HG03039 (cell line): ENCODE results near the gene KCNIP3.
"Not testable (repeated sequence)": the region's sequence is repeated elsewhere in the genome, so short reads cannot be mapped to it uniquely, and the experiment has no call there.

Experiments
- ATAC-seq: cut with Tn5 transposase; IDR thresholded peaks from one replicate; pipeline ENCODE4 v1.9.1; 2021; ENCODE audit warnings: mild to moderate bottlenecking, moderate library complexity; ENCODE audit not compliant: unreplicated experiment

KCNIP3 gene

DNA sequence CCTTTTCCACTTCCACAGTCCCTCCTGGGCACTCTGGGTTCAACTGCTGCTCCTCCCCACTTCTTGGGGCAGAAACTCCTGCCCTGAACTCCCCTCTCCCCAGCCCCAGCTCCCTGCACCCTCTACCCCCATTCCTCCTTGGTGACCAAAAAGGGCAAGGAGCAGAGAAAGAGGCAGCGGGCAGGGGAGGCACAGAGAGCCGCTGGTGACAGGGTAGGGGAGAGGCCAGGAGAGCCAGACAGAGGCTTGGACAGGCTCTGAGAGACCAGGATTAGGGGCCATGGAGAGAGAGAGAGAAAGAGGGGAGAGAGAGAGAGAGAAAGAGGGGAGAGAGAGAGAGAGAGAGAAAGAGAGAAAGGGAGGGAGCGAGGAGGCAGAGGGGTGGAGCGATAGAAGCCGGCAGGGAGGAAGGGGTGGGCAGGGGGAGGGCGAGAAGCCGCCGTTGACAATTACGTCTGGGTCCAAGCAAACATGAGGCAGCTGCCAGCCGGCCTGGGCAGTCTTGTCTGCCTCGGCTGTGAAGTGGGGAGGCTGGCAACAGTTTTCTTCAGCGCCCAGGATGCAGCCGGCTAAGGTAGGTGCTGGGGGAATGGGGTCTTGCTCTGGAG lies at the start of gene KCNIP3:
TSS of gene KCNIP3 (plus strand) at position 468 of the 608 bp plus-strand sequence. CDS start at position 560, 92 bp downstream.
- no peak for ATAC-seq

DNA sequence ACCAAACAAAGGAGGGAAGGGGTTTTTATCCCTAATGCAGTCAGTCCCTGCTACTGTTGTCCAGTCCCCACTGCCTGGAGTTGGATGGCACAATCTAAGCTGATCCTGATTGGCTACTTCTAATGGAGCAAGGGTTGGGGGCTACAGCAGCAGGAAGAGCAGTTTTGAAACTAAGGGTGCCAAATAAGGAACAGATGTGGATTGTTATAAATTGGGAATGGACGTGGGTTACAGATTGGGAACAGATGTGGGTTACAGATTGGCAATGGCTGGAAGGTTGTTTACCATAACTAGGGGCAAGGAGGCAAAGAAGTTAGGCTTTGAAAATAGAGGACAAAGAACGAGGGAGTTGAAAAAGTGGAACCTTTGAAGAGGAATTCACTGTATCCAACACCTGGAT lies 38.9 kb upstream of the KCNIP3 start:
- ATAC-seq: no peak

DNA sequence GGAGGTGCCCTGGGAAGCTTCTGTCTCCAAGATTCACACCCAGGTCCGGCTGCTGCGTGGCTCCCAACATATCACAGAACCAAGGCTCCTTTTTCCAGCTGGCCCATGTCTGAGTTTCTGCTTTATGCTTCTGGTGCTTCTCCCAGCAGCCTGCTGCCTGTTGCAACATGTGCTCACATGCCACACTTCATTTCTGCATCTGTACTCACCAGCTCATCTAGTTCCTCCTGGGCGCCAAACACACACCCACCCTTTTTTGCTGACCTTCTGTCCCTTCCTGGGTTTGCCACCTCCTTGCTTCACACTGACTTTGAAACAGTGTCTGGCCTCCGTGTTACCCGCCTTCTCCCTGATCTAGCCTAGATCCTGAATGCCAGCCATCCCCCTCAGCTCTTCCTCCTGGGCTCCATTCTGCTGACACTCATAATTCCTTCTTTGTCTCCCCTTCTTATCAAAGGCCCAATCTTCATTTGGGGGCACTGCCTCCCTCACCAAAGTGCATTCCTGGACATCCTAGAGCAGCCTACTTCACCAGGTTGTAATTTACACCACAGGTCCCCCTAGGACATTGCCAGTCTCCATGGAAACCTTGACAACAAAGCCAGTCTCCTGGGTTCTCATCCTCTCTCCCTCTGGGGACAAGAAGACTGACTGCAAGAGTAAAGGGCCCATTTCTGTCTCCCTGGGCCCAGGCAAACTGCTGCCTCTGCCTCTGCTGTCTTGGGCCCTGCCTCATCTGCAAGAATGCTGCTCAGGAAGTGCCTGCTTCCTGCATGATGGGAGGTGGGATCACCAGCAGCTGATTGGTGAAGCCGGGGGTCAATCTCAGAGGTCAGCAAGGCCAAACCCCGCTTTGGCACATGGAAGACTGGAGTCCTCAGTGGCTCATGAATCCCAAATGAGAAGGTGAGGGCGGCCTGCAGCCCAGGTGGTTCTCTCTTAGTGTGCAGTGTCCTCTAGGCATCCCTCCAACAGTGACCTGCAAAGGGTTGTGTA lies 36.8 kb upstream of the KCNIP3 start:
- no peak for ATAC-seq

DNA sequence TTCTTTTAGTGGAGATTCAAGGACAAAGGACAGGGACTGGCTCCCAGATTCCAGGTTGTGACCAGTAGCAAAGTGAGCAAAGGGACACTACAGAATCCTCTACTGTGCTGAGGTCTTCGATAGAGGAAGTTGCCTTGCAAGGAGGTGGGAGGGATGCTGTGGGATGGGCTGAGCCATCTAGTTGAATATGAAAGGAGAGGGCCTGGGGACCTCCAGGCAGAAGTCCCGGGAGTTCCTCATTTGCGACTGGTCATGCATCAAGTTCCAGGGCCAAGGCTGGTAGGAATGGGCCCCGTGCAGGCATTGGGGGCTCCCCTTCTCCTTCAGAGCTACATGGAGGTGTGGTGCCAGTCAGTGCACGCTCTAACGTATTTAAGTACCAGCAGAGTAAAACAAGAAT lies 35.5 kb upstream of the KCNIP3 start:
- ATAC-seq: no peak

DNA sequence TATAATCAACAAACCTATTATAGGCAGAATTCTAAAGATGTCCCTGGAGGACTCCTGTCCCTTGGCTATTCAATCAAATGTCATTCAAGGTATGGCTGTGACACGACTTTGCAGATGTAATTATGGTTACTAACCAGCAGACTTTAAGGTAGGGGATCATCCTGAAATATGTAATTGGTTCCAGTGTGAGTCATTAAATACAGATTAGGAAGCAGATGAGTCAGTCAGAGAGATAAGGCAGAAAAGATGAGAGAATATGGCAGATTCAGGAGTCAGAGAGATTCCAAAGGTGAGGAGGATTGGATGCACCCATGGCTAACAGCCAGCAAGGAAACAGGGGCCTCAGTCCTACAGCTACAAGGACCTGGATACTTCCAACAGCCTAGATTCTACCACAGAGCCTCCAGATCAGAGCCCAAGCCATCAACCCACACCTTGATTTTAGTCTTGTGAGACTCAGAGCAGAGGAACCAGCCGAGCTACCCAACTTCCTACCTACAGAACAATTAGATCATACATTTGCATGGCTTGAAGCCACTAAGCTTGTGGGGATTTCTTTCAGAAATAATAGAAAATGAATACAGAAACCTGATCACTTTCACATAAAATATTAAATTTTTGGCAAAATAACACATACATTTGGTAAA lies 34.1 kb upstream of the KCNIP3 start:
- ATAC-seq: no peak

DNA sequence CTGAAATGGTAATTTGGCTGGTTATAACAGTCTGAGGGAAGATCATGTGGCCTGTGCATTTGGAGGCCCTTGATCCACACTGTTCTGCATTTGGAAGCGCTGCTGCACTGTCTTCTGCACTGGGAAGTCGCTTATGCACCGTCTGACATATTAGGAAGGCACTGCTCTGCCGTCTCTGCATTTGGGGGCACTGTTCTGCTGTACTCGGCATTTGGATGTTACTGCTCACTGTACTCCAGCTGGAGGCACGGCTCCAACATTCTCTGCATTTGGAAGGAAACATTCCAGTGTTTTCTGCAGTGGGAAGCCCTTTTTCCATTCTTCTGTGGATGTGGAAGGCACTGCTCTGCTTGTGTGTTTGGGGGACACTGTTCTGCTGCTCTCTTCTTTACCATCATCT lies 32.5 kb upstream of the KCNIP3 start:
- no peak for ATAC-seq

DNA sequence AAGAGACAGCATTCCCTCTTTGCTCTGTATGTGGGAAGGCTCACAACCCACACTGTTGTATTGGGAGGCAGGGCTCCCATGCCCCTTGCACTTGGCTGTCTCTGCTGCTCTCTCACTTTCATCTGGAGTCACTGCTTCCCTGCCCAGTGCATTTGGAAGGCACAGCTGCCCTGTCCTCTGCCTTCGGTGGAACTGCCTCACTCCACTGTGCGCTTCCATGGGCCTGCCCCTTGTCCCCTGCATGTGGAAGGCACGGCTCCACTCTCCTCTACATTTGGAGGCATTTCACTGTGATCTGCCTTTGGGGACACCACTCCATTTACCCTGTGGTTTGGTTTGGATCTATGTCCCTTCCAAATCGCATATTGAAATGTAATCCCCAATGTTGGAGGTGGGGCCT lies 32.0 kb upstream of the KCNIP3 start:
- ATAC-seq: no peak

DNA sequence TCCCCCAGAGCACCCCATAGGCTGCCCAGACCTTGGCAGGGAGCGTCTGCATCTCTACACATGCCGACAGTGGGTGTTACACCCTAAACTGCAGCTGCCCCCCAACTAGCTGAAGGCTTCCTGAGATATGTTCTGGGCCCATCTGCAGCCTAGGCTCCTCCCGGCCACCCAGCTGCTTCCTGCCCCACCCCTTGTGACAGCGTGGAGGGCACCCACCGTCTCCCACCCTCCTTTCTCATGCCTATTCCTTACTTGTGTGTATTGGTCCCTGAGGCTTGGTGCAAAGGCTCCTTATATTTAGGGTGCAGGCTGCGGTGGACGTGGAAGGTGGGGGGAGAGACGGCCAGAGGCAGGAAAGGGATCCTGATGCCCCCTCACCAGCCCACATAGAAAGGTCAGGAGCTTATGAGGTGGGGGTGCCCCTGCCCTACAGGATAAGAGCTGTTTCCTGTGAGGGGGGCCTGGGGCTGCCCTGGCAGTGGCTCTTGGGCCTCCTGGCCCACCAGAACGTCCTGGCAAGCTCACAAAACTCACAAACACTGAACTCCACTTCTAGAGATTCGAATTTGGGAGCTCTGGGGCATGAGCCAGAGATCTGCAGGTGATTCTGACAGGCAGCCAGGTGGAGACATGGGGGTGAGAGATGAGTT lies 30.2 kb upstream of the KCNIP3 start:
- no peak for ATAC-seq

DNA sequence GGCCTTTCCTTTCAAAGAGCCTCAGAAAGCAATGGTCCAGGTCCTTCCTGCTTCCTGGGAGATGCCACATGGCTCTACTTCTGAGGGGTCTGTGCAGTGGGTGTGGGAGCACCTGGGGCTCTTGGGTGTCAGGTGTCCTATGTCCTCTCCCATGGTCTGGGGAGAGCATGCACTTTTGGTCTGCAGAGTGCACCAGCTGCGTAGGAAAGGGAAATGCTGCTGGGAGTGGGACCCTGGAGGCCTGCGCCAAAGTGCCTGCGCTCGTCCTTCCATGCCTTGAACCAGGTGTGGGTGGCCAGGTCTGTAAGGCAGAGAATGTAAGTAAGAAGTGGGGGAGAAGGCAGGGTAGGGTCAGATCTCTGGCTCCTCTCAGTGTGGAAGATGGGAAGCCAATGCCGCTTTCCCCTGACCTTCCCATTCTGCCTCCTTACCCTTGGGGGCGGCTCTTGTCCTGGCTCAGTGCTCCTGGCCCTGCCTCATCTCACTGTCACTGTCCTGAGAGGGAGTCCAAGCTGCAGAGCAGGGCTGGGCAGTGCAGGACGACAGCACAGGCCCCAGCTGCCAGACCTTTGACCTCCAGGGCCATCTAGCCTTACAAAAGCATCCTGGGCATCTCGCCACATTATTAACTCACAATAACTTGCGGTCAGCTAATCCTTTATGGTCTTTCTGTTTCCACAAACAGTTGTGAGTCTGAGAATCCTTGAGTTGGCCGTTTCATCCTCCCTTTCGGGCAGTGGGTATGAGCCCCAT lies 29.5 kb upstream of the KCNIP3 start:
- no peak for ATAC-seq

DNA sequence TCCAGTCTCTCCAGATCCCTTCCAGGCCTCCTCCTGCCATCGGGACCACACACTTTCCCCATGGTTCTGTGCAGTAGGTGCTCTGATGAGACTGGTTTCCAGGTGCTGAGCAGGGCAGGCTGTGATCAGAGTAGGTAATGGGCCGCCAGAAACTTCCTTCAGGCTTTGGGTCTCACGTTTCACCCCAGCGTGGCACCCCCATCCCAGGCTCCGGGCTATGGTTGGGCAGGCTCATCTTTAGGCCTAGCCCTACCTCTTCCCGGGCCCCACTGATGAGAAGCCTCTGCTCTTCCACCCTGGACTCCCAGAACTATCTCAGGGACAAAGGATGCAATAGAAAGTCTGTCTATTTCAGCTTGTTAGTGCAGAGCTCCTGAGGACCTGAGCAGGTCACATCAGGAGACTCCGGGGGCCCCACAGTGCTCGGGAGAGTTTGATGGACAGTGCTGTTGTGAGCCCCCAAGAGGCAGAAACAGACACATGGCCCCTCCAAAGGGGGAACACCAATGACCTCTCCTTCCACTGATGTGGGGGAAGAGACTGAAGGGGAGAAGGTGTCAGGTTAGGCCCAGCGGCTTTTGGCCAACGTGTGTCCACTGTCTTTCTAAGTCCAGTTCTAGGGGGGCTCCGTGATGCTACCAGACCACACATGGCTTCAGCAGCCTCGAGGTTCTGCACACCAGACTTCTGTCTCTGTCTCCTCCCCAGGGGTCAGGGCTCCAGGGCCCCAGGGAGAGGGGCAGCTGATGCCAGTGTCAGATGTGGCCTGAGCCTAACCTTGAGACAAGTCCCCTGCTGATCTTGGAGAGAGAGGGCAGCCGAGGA lies 28.7 kb upstream of the KCNIP3 start:
- no peak for ATAC-seq

DNA sequence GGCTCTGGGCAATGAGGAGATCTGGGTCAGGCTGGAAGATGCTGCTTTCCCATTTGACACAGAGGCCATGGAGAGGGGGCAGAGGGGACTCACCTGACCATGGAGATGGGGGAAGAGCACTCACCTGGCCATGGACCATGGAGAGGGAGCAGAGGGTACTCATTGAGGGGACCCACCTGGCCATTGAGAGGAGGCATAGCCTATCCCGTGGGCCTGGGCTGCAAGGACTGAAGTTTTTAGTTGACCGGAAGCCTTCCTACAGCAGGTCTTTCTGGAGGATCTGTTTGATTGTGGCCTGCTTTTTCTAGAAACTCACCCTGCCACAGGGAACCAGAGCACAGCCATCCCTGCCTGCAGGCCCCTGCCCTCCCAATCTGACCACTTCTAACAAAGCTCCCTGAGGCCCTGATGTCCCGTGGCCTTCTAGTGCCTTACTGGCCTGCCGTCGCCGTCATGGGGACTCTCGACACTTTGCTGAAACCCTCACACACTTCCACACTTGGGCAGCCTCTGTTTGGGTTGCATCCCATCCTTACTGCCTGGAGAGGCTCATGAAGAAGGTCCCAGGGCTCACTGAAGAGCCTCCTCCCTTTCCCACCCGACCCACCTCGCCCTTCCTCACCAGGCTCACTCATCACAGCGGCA lies 28.0 kb upstream of the KCNIP3 start:
- no peak for ATAC-seq

DNA sequence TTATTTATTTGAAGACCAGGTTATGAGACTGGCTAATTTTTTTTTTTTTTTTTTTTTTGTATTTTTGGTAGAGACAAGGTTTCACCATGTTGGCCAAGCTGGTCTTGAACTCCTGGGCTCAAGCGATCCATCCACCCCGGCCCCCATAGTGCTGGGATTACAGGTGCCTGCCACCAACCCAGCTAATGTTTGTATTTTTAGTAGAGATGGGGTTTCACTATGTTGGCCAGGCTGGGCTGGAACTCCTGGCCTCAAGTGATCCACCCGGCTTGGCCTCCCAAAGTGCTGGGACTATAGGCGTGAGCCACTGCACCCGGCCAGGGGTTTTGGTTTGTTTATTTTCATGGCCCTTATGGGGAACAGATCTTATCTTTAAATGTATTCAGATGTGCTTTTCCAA lies 27.4 kb upstream of the KCNIP3 start:
- not testable (repeated sequence) for ATAC-seq

DNA sequence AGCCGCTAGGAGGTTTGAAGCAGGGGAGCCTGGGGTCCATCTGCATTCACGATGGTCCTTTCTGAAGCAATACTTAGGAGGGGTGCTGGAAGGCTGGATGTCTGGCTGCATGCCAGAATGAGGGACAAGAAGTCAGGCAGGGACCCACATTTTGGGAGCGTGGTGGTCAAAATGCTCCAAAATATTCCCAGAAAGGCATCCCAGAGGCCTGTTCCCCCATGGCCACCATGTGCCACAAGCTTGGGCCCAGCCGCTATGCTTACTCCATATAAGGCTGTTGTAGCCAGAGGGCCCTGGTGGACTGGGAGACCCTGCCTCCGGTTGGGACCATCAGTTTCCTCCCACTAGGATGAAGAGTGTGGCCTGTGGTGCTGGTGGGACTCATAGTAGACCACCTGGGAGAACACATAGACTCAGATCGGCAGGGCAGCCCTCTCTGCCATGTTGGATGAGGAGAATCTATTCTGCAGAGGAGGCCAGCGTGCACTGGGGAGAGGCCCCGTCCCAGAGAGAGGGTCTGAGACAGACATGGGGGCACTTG lies 26.5 kb upstream of the KCNIP3 start:
- no peak for ATAC-seq

DNA sequence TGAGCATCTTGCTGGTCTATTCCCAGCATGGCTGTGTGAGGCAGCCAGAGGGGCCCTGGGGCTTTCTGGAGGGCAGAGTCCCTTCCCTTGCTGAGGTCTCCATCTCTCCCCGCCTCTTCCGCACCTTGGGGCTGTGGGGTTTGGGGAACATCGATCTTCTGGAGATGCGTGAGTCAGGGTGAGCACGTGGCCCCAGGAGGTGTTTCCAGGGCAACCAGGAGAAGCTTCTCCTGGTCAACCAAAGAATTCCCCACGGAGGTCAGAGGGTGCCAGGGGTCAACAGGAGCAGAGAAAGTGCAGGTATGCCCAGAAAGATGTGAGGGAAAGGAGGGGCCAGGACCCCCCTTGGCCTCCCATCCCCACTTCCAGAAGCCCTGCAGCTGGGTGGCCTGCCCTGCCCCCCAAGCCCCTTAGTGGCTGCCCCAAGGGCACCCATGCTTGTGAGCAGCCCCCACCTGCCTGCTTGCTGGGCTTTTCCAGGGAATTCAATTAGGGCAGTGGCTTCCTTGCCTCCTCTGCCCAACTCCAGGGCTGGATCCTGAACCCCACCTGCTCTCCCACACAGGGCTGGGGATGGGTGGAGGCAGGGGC lies 25.7 kb upstream of the KCNIP3 start:
- ATAC-seq: no peak

DNA sequence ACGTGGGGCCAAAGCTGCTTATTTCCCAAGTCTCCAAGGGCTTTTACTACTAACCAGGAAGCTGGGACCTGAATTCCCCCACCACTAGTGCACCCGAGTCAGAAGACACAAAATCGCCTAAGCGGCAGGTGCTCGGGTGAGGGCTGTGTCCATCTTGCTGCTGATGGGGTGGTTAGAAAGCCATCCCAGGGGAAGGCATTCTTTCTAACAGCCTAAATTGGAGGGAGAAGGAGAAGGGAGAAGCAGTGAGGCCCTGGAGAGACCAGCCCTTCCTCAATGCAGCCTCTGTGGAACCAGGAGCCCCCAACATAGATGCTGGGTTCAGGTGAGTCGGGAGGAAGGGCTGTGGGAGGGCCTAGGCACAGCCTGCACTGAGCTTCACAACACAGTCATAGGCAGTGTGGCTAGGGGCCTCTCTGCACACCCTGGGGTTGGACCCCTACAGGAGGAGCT lies 24.8 kb upstream of the KCNIP3 start:
- no peak for ATAC-seq

DNA sequence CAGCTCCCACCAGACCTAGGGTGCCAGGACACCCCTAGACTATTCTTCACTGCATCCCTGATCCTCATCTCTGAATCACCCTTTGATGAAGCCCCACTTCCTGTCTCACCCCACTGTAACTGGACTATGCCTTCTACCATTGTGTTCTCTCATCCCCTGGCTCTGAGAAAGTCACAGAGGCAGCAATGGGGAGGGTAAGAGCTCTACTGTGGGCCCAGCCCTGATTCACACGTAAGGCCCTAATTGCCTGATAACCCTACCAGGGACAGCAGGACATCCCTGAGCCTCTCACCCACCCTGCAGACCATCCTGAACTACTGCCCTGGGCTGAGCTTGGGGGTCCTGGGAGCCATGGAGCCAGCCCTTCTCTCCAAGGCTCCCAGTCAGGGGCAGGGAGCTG lies 24.4 kb upstream of the KCNIP3 start:
- no peak for ATAC-seq

DNA sequence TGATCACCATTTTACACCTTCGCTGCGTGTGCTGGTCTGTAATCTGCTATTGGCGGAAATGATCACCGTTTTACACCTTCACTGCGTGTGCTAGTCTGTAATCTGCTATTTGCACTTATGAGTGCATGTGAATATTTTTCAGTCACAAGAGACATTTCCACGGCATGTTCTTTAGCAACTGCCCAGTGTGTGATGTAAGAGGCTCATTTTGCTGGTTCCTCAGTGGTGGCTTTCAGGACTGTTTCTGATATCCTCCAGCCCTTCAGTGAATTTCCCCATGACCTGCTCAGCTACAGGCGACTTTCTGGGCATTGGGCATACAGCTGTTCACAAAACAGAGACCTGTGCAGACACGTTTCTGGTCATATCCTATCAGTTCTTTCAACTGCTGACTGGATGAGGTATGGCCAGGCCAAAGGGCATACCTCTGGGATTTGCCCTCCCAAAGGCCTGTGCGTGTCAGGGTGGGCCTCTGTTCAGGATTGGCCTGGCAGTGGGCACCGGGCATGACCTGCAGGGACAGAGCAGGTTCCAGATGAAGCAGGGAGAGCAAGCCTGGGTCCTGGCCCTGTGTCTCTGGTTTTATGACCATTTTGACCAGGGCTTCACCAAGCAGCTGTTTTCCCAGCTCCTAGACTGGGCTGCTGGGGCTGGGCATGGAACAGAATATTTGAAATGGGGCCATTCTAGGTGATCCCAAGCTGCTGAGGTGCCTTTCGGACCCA lies 23.4 kb upstream of the KCNIP3 start:
- no peak for ATAC-seq
